ENCODE data around the gene NRXN3. TPM values are rescaled to one million over a fixed set of nuclear protein-coding genes. Genes with fewer than 3 reads are reported as not detected.

Gene NRXN3
- total and polyA plus RNA-seq, 8 donors: 0.53 to 2.5 (median 1.5) TPM

GRCh38 chr14:79357307-79357706 lies 1187.1 kb downstream of the NRXN3 start:
- Histone ChIP-seq H3K4me3 (no peak overlapping the region), H3K4me1 (peaks cover 0 to 11% (median 0%) of the 10 kb centered on the region in 3 donors), H3K9me3 (no peaks in the 10 kb centered on the region), H3K27ac (no peak overlapping the region), H3K27me3 (no peaks in the 10 kb centered on the region), H3K36me3 (no peaks in the 10 kb centered on the region)
- FAIRE-seq: no peak
- peak; percentile 55 to 74 (median 73) for ATAC-seq
- intact Hi-C loops (cut with DNase I): no loop called here
- no peak for DNase-seq
- TF ChIP-seq, protein P1, sequence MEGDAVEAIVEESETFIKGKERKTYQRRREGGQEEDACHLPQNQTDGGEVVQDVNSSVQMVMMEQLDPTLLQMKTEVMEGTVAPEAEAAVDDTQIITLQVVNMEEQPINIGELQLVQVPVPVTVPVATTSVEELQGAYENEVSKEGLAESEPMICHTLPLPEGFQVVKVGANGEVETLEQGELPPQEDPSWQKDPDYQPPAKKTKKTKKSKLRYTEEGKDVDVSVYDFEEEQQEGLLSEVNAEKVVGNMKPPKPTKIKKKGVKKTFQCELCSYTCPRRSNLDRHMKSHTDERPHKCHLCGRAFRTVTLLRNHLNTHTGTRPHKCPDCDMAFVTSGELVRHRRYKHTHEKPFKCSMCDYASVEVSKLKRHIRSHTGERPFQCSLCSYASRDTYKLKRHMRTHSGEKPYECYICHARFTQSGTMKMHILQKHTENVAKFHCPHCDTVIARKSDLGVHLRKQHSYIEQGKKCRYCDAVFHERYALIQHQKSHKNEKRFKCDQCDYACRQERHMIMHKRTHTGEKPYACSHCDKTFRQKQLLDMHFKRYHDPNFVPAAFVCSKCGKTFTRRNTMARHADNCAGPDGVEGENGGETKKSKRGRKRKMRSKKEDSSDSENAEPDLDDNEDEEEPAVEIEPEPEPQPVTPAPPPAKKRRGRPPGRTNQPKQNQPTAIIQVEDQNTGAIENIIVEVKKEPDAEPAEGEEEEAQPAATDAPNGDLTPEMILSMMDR (IDR thresholded peaks at IDR 0.05): no peak
- 6 to 17% methylated on average over 2 of the region's 2 CpGs for WGBS, 2 donors

DNA sequence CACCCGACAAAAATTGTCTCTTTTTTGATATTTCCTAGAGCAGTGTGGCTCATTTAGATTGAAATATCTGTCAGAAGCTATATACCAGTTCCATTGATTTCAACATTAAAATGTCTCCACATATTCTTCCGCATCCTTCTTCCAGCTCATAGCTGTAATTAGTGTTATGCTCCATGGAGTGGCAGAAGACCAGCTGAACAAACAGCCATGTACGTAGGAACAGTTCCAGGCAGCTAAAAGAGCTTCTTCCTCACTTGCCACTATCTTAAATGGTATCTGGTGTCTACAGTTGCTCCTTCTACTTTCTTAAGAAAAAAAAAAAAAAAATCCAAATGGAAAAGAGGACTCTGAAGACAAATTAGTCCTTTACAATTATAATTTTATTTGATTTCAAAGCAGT lies 1193.1 kb downstream of the NRXN3 start:
- Histone ChIP-seq H3K4me1 (no peaks in the 10 kb centered on the region), H3K36me3 (no peaks in the 10 kb centered on the region), H3K27ac (no peak overlapping the region), H3K27me3 (no peaks in the 10 kb centered on the region), H3K9me3 (no peaks in the 10 kb centered on the region), H3K4me3 (no peak overlapping the region)
- FAIRE-seq (no peak), ATAC-seq (no peak), DNase-seq (no peak)
- TF ChIP-seq, protein P1 (IDR thresholded peaks at IDR 0.05): no peak
- WGBS, 2 donors: 78 to 79% methylated on average over 3 of the region's 3 CpGs
- intact Hi-C loops (cut with DNase I): no loop called here

GRCh38 chr14:79369359-79370332 lies 1199.5 kb downstream of the NRXN3 start:
- peaks cover 0 to 3% (median 0%) of the 10 kb centered on the region in 3 donors for H3K4me1 ChIP-seq
- TF ChIP-seq, protein P1 (IDR thresholded peaks at IDR 0.05): no peak
- ATAC-seq: peak; percentile 91 to 96 (median 95)
- no peaks in the 10 kb centered on the region for H3K27me3 ChIP-seq
- intact Hi-C loops (cut with DNase I): no loop called here
- no peaks in the 10 kb centered on the region for H3K36me3 ChIP-seq
- peak in 3 of 6 donors; percentile 21 to 51 (median 24) for DNase-seq
- no peak overlapping the region for H3K4me3 ChIP-seq
- WGBS, 2 donors: 54 to 56% methylated on average over 10 of the region's 10 CpGs
- H3K27ac ChIP-seq: no peak overlapping the region
- peak; percentile 88 for FAIRE-seq
- H3K9me3 ChIP-seq: no peaks in the 10 kb centered on the region

GRCh38 chr14:79370969-79371368 lies 1200.8 kb downstream of the NRXN3 start:
- no peaks in the 10 kb centered on the region for H3K27me3 ChIP-seq
- H3K4me1 ChIP-seq: peaks cover 0 to 3% (median 0%) of the 10 kb centered on the region in 3 donors
- H3K36me3 ChIP-seq: no peaks in the 10 kb centered on the region
- H3K27ac ChIP-seq: no peak overlapping the region
- intact Hi-C loops (cut with DNase I): no loop called here
- no peaks in the 10 kb centered on the region for H3K9me3 ChIP-seq
- no peak overlapping the region for H3K4me3 ChIP-seq
- DNase-seq (no peak), ATAC-seq (no peak), FAIRE-seq (no peak)
- TF ChIP-seq, protein P1 (IDR thresholded peaks at IDR 0.05): no peak
- WGBS, 2 donors: 91 to 94% methylated on average over 1 of the region's 1 CpG

- Histone ChIP-seq H3K36me3 (no peaks in the 10 kb centered on the region), H3K9me3 (no peaks in the 10 kb centered on the region), H3K27ac (no peak overlapping the region), H3K4me3 (no peak overlapping the region), H3K4me1 (peaks cover 0 to 3% (median 0%) of the 10 kb centered on the region in 3 donors), H3K27me3 (no peaks in the 10 kb centered on the region)
- ATAC-seq (no peak), DNase-seq (no peak), FAIRE-seq (no peak)
- WGBS, 2 donors: 81 to 88% methylated on average over 6 of the region's 6 CpGs
- TF ChIP-seq, protein P1 (IDR thresholded peaks at IDR 0.05): no peak
- intact Hi-C loops (cut with DNase I): no loop called here
These were observed 1203.3 kb downstream of the NRXN3 start for GRCh38 chr14:79373451-79373850.

Data from pancreas (tissue), 10 donors.